DOHH2 (cell line): Measurements from ENCODE around the gene MLH1.

ENCODE experiments used
- EZH2phosphoT487 ChIP-seq: fragments of 200-600 bp; sonication (generic); IDR thresholded peaks from 2 replicates; pipeline ENCODE4 v1.6.1; 2017; ENCODE audit warnings: borderline replicate concordance, mild to moderate bottlenecking, antibody characterized with exemption, low read length, moderate library complexity, mixed read lengths
- TF ChIP-seq, protein P1 (sequence below): fragments of 200-600 bp; sonication (generic); IDR thresholded peaks from one replicate; pipeline ENCODE4 v1.5.1; 2014; ENCODE audit warnings: antibody characterized with exemption, mild to moderate bottlenecking, low read depth, low read length; ENCODE audit not compliant: poor library complexity, severe bottlenecking

DNA sequence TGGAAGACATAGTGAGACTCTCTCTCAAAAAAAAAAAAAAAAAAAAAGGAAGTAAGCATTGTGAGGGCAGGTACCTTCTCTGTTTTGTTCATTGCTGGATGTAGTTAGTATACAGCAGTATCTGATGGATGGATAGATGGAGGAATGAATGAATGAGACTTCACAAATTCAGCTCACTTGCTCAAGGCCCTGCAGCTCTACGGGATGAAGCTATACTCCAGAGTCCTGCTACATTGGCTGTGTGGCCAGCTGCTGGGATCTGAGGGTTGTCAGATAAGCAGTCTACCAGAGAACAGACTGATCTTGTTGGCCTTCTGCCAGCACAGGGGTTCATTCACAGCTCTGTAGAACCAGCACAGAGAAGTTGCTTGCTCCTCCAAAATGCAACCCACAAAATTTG, 35.0 kb downstream of the MLH1 start:
- TF ChIP-seq, protein P1, sequence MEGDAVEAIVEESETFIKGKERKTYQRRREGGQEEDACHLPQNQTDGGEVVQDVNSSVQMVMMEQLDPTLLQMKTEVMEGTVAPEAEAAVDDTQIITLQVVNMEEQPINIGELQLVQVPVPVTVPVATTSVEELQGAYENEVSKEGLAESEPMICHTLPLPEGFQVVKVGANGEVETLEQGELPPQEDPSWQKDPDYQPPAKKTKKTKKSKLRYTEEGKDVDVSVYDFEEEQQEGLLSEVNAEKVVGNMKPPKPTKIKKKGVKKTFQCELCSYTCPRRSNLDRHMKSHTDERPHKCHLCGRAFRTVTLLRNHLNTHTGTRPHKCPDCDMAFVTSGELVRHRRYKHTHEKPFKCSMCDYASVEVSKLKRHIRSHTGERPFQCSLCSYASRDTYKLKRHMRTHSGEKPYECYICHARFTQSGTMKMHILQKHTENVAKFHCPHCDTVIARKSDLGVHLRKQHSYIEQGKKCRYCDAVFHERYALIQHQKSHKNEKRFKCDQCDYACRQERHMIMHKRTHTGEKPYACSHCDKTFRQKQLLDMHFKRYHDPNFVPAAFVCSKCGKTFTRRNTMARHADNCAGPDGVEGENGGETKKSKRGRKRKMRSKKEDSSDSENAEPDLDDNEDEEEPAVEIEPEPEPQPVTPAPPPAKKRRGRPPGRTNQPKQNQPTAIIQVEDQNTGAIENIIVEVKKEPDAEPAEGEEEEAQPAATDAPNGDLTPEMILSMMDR = no peak
- no peak for TF ChIP-seq EZH2phosphoT487
